ENCODE data around the gene BEGAIN.

GRCh38 chr14:100573757-100574641, 13.2 kb downstream of the BEGAIN start:
- TF ChIP-seq CTCF (conservative IDR thresholded peaks at IDR 0.05 in 1 of 2, IDR thresholded peaks at IDR 0.05 in 1 of 2; ENCODE audit: low read depth in 1 of 2, low read length in 2 of 2) (no peak), EZH2 (IDR thresholded peaks at IDR 0.05; ENCODE audit: low read length, missing control alignments) (no peak)
